A549 (cell line): ENCODE data around the gene OR6B3. TPM values are rescaled to one million over a fixed set of nuclear protein-coding genes. Genes with fewer than 3 reads are reported as not detected.

Experiments used
- ATAC-seq, 2 experiments: fragments of 200-7000 bp in 1 of 2; fragments of >200 bp in 1 of 2; cut with Nextera tagmentation in 1 of 2; cut with Tn5 transposase in 1 of 2; 3 replicates each; pipeline versions ENCODE4 v1.8.0 to v1.9.1; 2018 to 2020; ENCODE audit warnings: mild to moderate bottlenecking in 1 of 2, moderate library complexity in 1 of 2
- CTCF ChIA-PET: fragments of 300-600 bp; sonication (Branson Sonifier 250); formaldehyde crosslinking; extraction: SDS; loops from one replicate; lab custom pipeline; 2021; ENCODE audit warnings: antibody characterized with exemption, inconsistent platforms; lab: Yijun Ruan, JAX
- POLR2A ChIA-PET: fragments of 350-600 bp; formaldehyde crosslinking; extraction: SDS; loops from one replicate; lab custom pipeline; 2021; ENCODE audit warnings: antibody characterized with exemption, inconsistent platforms; lab: Yijun Ruan, JAX
- DNase-seq, 2 experiments: peaks; one replicate each; pipeline versions ENCODE4 v3.0.0 to v3.0.0-alpha.2; 2011 to 2016; ENCODE audit warnings: low read depth in 1 of 2, low spot score in 1 of 2
- FAIRE-seq: peaks from 2 replicates; lab custom pipeline; 2011; peaks lifted over from hg19 to GRCh38; lab: Jason Lieb, UNC
- H3K27ac ChIP-seq, 2 experiments: fragments of >200 bp; sonication (Bioruptor Twin); formaldehyde crosslinking; 3 replicates each; pipeline ENCODE4 v1.5.1; 2016 to 2017
- H3K4me1 ChIP-seq: fragments of >200 bp; sonication (Bioruptor Twin); formaldehyde crosslinking; 3 replicates; pipeline ENCODE4 v1.6.1; 2016
- H3K4me2 ChIP-seq: fragments of >200 bp; sonication (Bioruptor Twin); formaldehyde crosslinking; 3 replicates; pipeline ENCODE4 v1.6.1; 2016
- H3K4me3 ChIP-seq: fragments of >200 bp; sonication (Bioruptor Twin); formaldehyde crosslinking; 3 replicates; pipeline ENCODE4 v1.5.1; 2016
- H3K9me3 ChIP-seq: fragments of >200 bp; sonication (Bioruptor Twin); formaldehyde crosslinking; 3 replicates; pipeline ENCODE4 v1.6.1; 2016
- BHLHE40 ChIP-seq: IDR thresholded peaks from 2 replicates; pipeline ENCODE4 v1.6.1; 2012; ENCODE audit warnings: low read depth, low read length, inconsistent platforms
- CHD4 ChIP-seq: fragments of 200-600 bp; sonication (generic); IDR thresholded peaks from 2 replicates; pipeline ENCODE4 v1.6.1; 2016; ENCODE audit warnings: antibody characterized with exemption, mild to moderate bottlenecking, borderline replicate concordance
- EP300 ChIP-seq, 2 experiments: fragments of >200 bp; sonication (Bioruptor Twin); formaldehyde crosslinking; IDR thresholded peaks; 2 replicates in 1 of 2; 3 replicates in 1 of 2; pipeline ENCODE4 v1.6.1; 2016 to 2017
- ESRRA ChIP-seq: fragments of 150-350 bp; IDR thresholded peaks from 2 replicates; pipeline ENCODE4 v1.6.1; 2014; ENCODE audit warnings: mild to moderate bottlenecking, low read length, borderline replicate concordance
- FOSB ChIP-seq: fragments of 250-450 bp; sonication (Bioruptor Pico); IDR thresholded peaks from 2 replicates; pipeline ENCODE4 v1.5.0; 2020; ENCODE audit warnings: mild to moderate bottlenecking, moderate library complexity
- FOXS1 ChIP-seq: fragments of 250-450 bp; sonication (Bioruptor Pico); IDR thresholded peaks from 2 replicates; pipeline ENCODE4 v1.5.0; 2020; ENCODE audit warnings: mild to moderate bottlenecking, moderate library complexity
- GATA3 ChIP-seq: IDR thresholded peaks from 2 replicates; pipeline ENCODE4 v1.6.1; 2012; ENCODE audit warnings: borderline replicate concordance
- HDAC2 ChIP-seq: fragments of 200-600 bp; sonication (generic); IDR thresholded peaks from 2 replicates; pipeline ENCODE4 v1.6.1; 2016
- HOXA7 ChIP-seq: fragments of 250-450 bp; sonication (Bioruptor Pico); IDR thresholded peaks from 2 replicates; pipeline ENCODE4 v1.5.0; 2020; ENCODE audit warnings: mild to moderate bottlenecking, moderate library complexity
- KDM5A ChIP-seq: fragments of 200-600 bp; sonication (generic); IDR thresholded peaks from 2 replicates; pipeline ENCODE4 v1.6.1; 2016; ENCODE audit warnings: antibody characterized with exemption, mild to moderate bottlenecking
- MYC ChIP-seq: IDR thresholded peaks from 2 replicates; pipeline ENCODE4 v1.6.1; 2012; ENCODE audit warnings: mild to moderate bottlenecking, inconsistent platforms, low read length, improper control_type of control experiment, borderline replicate concordance
- NPAS2 ChIP-seq: fragments of 250-450 bp; sonication (Bioruptor Pico); IDR thresholded peaks from 2 replicates; pipeline ENCODE4 v1.8.0; 2022; ENCODE audit warnings: mild to moderate bottlenecking, moderate library complexity, borderline replicate concordance
- NR3C1 ChIP-seq: fragments of >200 bp; sonication (Bioruptor Twin); formaldehyde crosslinking; IDR thresholded peaks from 3 replicates; pipeline ENCODE4 v1.6.1; 2017
- RAD21 ChIP-seq, 2 experiments: fragments of >200 bp in 1 of 2; sonication (Bioruptor Twin) in 1 of 2; formaldehyde crosslinking in 1 of 2; IDR thresholded peaks in 1 of 2; conservative IDR thresholded peaks in 1 of 2; 2 replicates in 1 of 2; 3 replicates in 1 of 2; pipeline ENCODE4 v1.6.1; 2012 to 2018; ENCODE audit warnings: inconsistent platforms in 1 of 2
- RCOR1 ChIP-seq: fragments of 150-350 bp; IDR thresholded peaks from 2 replicates; pipeline ENCODE4 v1.6.1; 2014; ENCODE audit warnings: antibody characterized with exemption, low read length, low read depth
- ZC3H11A ChIP-seq: fragments of 450-650 bp; IDR thresholded peaks from 2 replicates; pipeline ENCODE4 v1.6.1; 2014; ENCODE audit warnings: antibody characterized with exemption, mild to moderate bottlenecking
- ZFP36 ChIP-seq: fragments of 450-650 bp; IDR thresholded peaks from 2 replicates; pipeline ENCODE4 v1.6.1; 2014; ENCODE audit warnings: borderline replicate concordance; ENCODE audit not compliant: partially characterized antibody
- ZNF302 ChIP-seq: fragments of 250-450 bp; sonication (Bioruptor Pico); IDR thresholded peaks from 2 replicates; pipeline ENCODE4 v1.9.0; 2021; ENCODE audit warnings: inconsistent platforms, mild to moderate bottlenecking, moderate library complexity
- ZSCAN20 ChIP-seq: fragments of 250-450 bp; sonication (Bioruptor Pico); IDR thresholded peaks from 2 replicates; pipeline ENCODE4 v1.8.0; 2022; ENCODE audit warnings: mild to moderate bottlenecking, moderate library complexity
- WGBS: methylation state at CpG from one replicate; pipeline ENCODE4 v1.1.6; 2017; ENCODE audit errors: missing lambda C conversion rate; 5-methylcytosine and 5-hydroxymethylcytosine counted together
- polyA plus RNA-seq, 4 experiments: library from polyadenylated mRNA; depleted of rRNA in 3 of 4; stranded (reverse); fragments of >200 nt; fragmentation: RNase III in 1 of 4; extraction: RNeasy Plus Mini Kit Qiagen cat#74134 plus additional on column Dnase treatment in 1 of 4; gene quantifications; 2 replicates in 3 of 4; 3 replicates in 1 of 4; pipeline ENCODE4 v1.2.3, GENCODE V29; 2011 to 2017
- TF ChIP-seq, protein P1 (sequence below): IDR thresholded peaks from 2 replicates; pipeline ENCODE4 v1.6.1; 2012
- TF ChIP-seq, protein P2 (sequence below): fragments of 250-450 bp; sonication (Bioruptor Pico); IDR thresholded peaks from 2 replicates; pipeline ENCODE4 v1.5.0; 2021; ENCODE audit warnings: mild to moderate bottlenecking, moderate library complexity, borderline replicate concordance
- TF ChIP-seq, protein P3 (sequence below): fragments of >200 bp; sonication (Bioruptor Twin); formaldehyde crosslinking; IDR thresholded peaks from 3 replicates; pipeline ENCODE4 v1.5.1; 2016

OR6B3 gene
- polyA plus RNA-seq, 2 of the 4 experiments (the other 2 are of a cell fraction), result not detected

DNA sequence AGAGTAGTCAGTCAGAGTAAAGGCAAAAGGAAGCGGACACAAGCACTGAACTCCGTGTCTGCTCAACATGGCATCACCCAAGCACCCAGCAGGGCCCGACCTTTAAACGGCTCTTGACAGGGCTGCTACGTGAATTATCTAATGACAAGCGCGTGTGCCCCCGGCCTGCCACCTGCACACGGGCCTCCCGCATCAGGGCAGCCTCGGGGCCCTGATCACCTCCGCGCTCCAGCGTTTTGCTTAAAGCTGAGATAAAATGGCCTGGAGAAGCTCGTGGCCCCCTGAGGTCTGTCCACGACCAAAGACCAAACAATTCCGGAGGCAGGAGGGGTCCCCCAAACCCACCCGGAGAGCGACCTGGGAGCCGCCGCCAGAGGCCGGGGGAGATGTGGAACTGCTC, 28.6 kb downstream of the OR6B3 start:
- CTCF ChIA-PET, result interaction anchor here (1.2 to 2.7 kb wide), 2 partner anchors 11 to 36 kb away, joined by 4 to 9 read pairs; no protein-coding TSS in a partner anchor
- peaks cover 12% of the 10 kb centered on the region for H3K4me1 ChIP-seq
- ATAC-seq (peak; percentile 25 to 46), DNase-seq (peak; percentile 7 to 24)
- peaks cover 4% of the 10 kb centered on the region; the same call in 2 of the 3 replicates for H3K9me3 ChIP-seq
- 0 out of 2 replicates have a peak, but pooled peaks have one; percentile 46 for TF ChIP-seq KDM5A
- TF ChIP-seq, protein P1, sequence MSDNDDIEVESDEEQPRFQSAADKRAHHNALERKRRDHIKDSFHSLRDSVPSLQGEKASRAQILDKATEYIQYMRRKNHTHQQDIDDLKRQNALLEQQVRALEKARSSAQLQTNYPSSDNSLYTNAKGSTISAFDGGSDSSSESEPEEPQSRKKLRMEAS, result no peak
- TF ChIP-seq, all 56 proteins: peak for 1
- FAIRE-seq, result no peak
- POLR2A ChIA-PET, result no interaction called here
- H3K4me3 ChIP-seq, result peak overlapping the region; percentile 98
- H3K27ac ChIP-seq, result peak overlapping the region; percentile 97 to 99
- H3K4me2 ChIP-seq, result peak overlapping the region; percentile 85
- 2% methylated on average over 21 of the region's 22 CpGs for WGBS

DNA sequence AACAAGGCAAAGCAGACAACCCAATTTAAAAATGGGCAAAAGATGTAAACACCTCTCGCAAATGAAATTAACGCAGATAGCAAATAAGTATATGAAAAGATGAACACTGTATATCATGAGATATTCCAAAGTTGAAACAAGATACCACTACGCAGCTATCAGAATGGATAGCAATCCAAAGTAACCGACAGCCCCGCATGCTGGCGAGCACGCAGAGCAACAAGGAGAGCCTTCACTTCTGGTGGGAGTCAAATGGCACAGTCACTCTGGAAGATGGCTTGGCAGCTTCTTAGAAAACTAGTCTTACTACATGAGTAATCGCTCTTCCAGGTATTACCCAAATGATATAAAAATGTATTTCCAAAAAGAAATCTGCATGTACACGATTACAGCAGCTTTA, 29.5 kb downstream of the OR6B3 start:
- H3K4me2 ChIP-seq, result peak overlapping the region; percentile 85
- H3K9me3 ChIP-seq, result peaks cover 4% of the 10 kb centered on the region; the same call in 2 of the 3 replicates
- 84% methylated on average over 9 of the region's 9 CpGs for WGBS
- no peak for FAIRE-seq
- H3K27ac ChIP-seq, result no peak overlapping the region
- POLR2A ChIA-PET, result no interaction called here
- DNase-seq, result no peak
- H3K4me1 ChIP-seq, result peaks cover 12% of the 10 kb centered on the region
- H3K4me3 ChIP-seq, result peak overlapping the region; percentile 98; the same call in 1 of the 3 replicates
- ATAC-seq, result no peak
- CTCF ChIA-PET, result interaction anchor here (0.7 to 2.7 kb wide), 2 partner anchors 10 to 742 kb away, joined by 3 to 9 read pairs; no protein-coding TSS in a partner anchor
- TF ChIP-seq, protein P2, sequence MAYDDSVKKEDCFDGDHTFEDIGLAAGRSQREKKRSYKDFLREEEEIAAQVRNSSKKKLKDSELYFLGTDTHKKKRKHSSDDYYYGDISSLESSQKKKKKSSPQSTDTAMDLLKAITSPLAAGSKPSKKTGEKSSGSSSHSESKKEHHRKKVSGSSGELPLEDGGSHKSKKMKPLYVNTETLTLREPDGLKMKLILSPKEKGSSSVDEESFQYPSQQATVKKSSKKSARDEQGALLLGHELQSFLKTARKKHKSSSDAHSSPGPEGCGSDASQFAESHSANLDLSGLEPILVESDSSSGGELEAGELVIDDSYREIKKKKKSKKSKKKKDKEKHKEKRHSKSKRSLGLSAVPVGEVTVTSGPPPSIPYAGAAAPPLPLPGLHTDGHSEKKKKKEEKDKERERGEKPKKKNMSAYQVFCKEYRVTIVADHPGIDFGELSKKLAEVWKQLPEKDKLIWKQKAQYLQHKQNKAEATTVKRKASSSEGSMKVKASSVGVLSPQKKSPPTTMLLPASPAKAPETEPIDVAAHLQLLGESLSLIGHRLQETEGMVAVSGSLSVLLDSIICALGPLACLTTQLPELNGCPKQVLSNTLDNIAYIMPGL (CRISPR knock-in tag), result no peak
- TF ChIP-seq ZSCAN20 (CRISPR knock-in tag), result no peak
- no peak for TF ChIP-seq ZNF302 (CRISPR knock-in tag)
- TF ChIP-seq FOSB (CRISPR knock-in tag), result no peak
- no peak for TF ChIP-seq ZFP36
- TF ChIP-seq HOXA7 (CRISPR knock-in tag), result no peak
- TF ChIP-seq RCOR1, result no peak
- TF ChIP-seq HDAC2, result no peak
- TF ChIP-seq NPAS2 (CRISPR knock-in tag), result no peak
- no peak for TF ChIP-seq BHLHE40
- TF ChIP-seq MYC, result no peak
- TF ChIP-seq, protein P3, sequence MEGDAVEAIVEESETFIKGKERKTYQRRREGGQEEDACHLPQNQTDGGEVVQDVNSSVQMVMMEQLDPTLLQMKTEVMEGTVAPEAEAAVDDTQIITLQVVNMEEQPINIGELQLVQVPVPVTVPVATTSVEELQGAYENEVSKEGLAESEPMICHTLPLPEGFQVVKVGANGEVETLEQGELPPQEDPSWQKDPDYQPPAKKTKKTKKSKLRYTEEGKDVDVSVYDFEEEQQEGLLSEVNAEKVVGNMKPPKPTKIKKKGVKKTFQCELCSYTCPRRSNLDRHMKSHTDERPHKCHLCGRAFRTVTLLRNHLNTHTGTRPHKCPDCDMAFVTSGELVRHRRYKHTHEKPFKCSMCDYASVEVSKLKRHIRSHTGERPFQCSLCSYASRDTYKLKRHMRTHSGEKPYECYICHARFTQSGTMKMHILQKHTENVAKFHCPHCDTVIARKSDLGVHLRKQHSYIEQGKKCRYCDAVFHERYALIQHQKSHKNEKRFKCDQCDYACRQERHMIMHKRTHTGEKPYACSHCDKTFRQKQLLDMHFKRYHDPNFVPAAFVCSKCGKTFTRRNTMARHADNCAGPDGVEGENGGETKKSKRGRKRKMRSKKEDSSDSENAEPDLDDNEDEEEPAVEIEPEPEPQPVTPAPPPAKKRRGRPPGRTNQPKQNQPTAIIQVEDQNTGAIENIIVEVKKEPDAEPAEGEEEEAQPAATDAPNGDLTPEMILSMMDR, result no peak
- no peak for TF ChIP-seq FOXS1 (CRISPR knock-in tag)
- TF ChIP-seq ZC3H11A, result no peak
- TF ChIP-seq ESRRA, result no peak
- TF ChIP-seq NR3C1, result no peak
- TF ChIP-seq GATA3, result no peak
- no peak for TF ChIP-seq RAD21 (conservative IDR thresholded peaks at IDR 0.05 in 1 of 2, IDR thresholded peaks at IDR 0.05 in 1 of 2)
- no peak for TF ChIP-seq CHD4
- no peak for TF ChIP-seq EP300 (IDR thresholded peaks at IDR 0.05)
- TF ChIP-seq, all 56 proteins: peak for 0
